Measurements from ENCODE around the gene FADS3.
A peak's percentile ranks its signal among the peaks of the same experiment; 100 is the strongest.

Gene FADS3

DNA sequence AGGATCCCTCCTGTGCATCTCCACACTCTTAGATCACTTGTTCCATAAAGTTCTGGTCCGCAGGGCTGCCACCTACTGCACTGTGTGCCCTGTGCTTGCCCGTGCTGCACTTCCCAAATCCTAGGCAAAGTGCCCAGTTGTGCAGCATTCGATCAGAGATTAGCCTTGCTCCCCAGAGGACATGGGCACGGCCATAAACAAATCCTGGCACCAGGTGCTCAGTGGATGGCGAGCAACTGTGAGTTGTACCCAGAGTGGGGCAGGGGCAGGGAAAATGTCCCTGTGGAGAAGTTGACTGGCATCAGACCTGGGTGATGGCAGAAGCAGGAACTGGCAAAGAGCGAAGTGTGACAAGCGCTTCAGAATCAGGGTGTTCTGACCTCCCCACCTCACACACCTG lies 58.6 kb downstream of the FADS3 start:
- H3K4me1 ChIP-seq (ENCODE audit: control insufficient read depth, insufficient read depth, low read length, poor library complexity, severe bottlenecking), result peaks cover 49% of the 10 kb centered on the region
- H3K27ac ChIP-seq (ENCODE audit: low read depth, low read length, severe bottlenecking), result peak overlapping the region; percentile 57
- H3K9me3 ChIP-seq (ENCODE audit: control insufficient read depth, low read length), result no peaks in the 10 kb centered on the region
- 87 to 88% methylated on average over 5 to 7 of the region's 7 CpGs for WGBS, 2 experiments (ENCODE audit: insufficient coverage in 2 of 2)
- H3K36me3 ChIP-seq (ENCODE audit: control insufficient read depth, insufficient read depth, low read length), result peaks cover 70% of the 10 kb centered on the region
- H3K4me3 ChIP-seq (ENCODE audit: extremely low read depth, insufficient read depth, low read length, poor library complexity, severe bottlenecking), result peak overlapping the region; percentile 5

DNA sequence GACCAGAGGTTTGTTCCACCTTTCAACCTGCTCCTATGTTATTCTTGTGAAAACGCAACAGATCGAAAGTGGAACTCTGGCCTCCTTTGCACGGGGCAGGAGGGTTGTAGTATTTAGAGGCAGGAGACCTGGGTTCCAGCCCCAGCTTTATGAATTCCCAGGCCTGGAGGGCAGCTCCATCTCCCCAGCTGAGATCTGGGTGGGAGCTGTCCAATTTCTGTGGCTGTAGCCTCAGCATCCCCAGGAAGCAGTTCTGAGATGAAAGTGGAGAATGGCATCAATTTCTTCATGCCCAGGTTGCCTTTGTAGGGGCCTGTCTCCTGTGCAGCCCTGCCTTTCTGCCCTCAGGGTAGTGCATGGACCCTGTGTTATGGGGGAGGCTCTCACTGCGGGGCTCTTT lies 59.1 kb downstream of the FADS3 start:
- Histone ChIP-seq H3K27ac (ENCODE audit: low read depth, low read length, severe bottlenecking) (peak overlapping the region; percentile 57), H3K4me3 (ENCODE audit: extremely low read depth, insufficient read depth, low read length, poor library complexity, severe bottlenecking) (peak overlapping the region; percentile 1), H3K9me3 (ENCODE audit: control insufficient read depth, low read length) (no peaks in the 10 kb centered on the region), H3K36me3 (ENCODE audit: control insufficient read depth, insufficient read depth, low read length) (peaks cover 65% of the 10 kb centered on the region), H3K4me1 (ENCODE audit: control insufficient read depth, insufficient read depth, low read length, poor library complexity, severe bottlenecking) (peaks cover 49% of the 10 kb centered on the region)
- WGBS, 2 experiments (ENCODE audit: insufficient coverage in 2 of 2), result 100% methylated on average over 1 to 4 of the region's 4 CpGs

- H3K9me3 ChIP-seq (ENCODE audit: control insufficient read depth, low read length), result no peaks in the 10 kb centered on the region
- peak overlapping the region; percentile 97 for H3K4me3 ChIP-seq (ENCODE audit: extremely low read depth, insufficient read depth, low read length, poor library complexity, severe bottlenecking)
- H3K4me1 ChIP-seq (ENCODE audit: control insufficient read depth, insufficient read depth, low read length, poor library complexity, severe bottlenecking), result peaks cover 56% of the 10 kb centered on the region
- WGBS, 2 experiments (ENCODE audit: insufficient coverage in 2 of 2), result 66 to 68% methylated on average over 3 to 4 of the region's 8 CpGs
- peak overlapping the region; percentile 36 for H3K27ac ChIP-seq (ENCODE audit: low read depth, low read length, severe bottlenecking)
- peaks cover 56% of the 10 kb centered on the region for H3K36me3 ChIP-seq (ENCODE audit: control insufficient read depth, insufficient read depth, low read length)
Observed at GRCh38 chr11:61830237-61831105, 60.9 kb downstream of the FADS3 start.

- Histone ChIP-seq H3K36me3 (ENCODE audit: control insufficient read depth, insufficient read depth, low read length) (peaks cover 56% of the 10 kb centered on the region), H3K9me3 (ENCODE audit: control insufficient read depth, low read length) (no peaks in the 10 kb centered on the region), H3K4me3 (ENCODE audit: extremely low read depth, insufficient read depth, low read length, poor library complexity, severe bottlenecking) (peak overlapping the region; percentile 97), H3K27ac (ENCODE audit: low read depth, low read length, severe bottlenecking) (peak overlapping the region; percentile 92), H3K4me1 (ENCODE audit: control insufficient read depth, insufficient read depth, low read length, poor library complexity, severe bottlenecking) (peaks cover 50% of the 10 kb centered on the region)
- WGBS, 2 experiments (ENCODE audit: insufficient coverage in 2 of 2), result no CpG with 5 or more reads among the region's 4 CpGs
Observed at GRCh38 chr11:61829806-61830205, 61.5 kb downstream of the FADS3 start.

GRCh38 chr11:61828629-61829407 lies 62.5 kb downstream of the FADS3 start:
- Histone ChIP-seq H3K9me3 (ENCODE audit: control insufficient read depth, low read length) (no peaks in the 10 kb centered on the region), H3K27ac (ENCODE audit: low read depth, low read length, severe bottlenecking) (peak overlapping the region; percentile 92), H3K4me1 (ENCODE audit: control insufficient read depth, insufficient read depth, low read length, poor library complexity, severe bottlenecking) (peaks cover 42% of the 10 kb centered on the region), H3K4me3 (ENCODE audit: extremely low read depth, insufficient read depth, low read length, poor library complexity, severe bottlenecking) (peak overlapping the region; percentile 97), H3K36me3 (ENCODE audit: control insufficient read depth, insufficient read depth, low read length) (peaks cover 52% of the 10 kb centered on the region)
- 1% methylated on average over 28 to 47 of the region's 55 CpGs for WGBS, 2 experiments (ENCODE audit: insufficient coverage in 2 of 2)

GRCh38 chr11:61828379-61828628 lies 63.0 kb downstream of the FADS3 start:
- peaks cover 50% of the 10 kb centered on the region for H3K36me3 ChIP-seq (ENCODE audit: control insufficient read depth, insufficient read depth, low read length)
- H3K4me1 ChIP-seq (ENCODE audit: control insufficient read depth, insufficient read depth, low read length, poor library complexity, severe bottlenecking), result peaks cover 37% of the 10 kb centered on the region
- 0% methylated on average over 15 to 16 of the region's 16 CpGs for WGBS, 2 experiments (ENCODE audit: insufficient coverage in 2 of 2)
- H3K9me3 ChIP-seq (ENCODE audit: control insufficient read depth, low read length), result no peaks in the 10 kb centered on the region
- peak overlapping the region; percentile 97 for H3K4me3 ChIP-seq (ENCODE audit: extremely low read depth, insufficient read depth, low read length, poor library complexity, severe bottlenecking)
- H3K27ac ChIP-seq (ENCODE audit: low read depth, low read length, severe bottlenecking), result peak overlapping the region; percentile 92

- Histone ChIP-seq H3K4me3 (ENCODE audit: extremely low read depth, insufficient read depth, low read length, poor library complexity, severe bottlenecking) (peak within 1 kb of the TSS; percentile 97), H3K9me3 (ENCODE audit: control insufficient read depth, low read length) (no peaks in the 10 kb centered on the region), H3K36me3 (ENCODE audit: control insufficient read depth, insufficient read depth, low read length) (peaks cover 50% of the 10 kb centered on the region), H3K4me1 (ENCODE audit: control insufficient read depth, insufficient read depth, low read length, poor library complexity, severe bottlenecking) (peaks cover 32% of the 10 kb centered on the region), H3K27ac (ENCODE audit: low read depth, low read length, severe bottlenecking) (peak within 1 kb of the TSS; percentile 92)
- WGBS, 2 experiments (ENCODE audit: insufficient coverage in 2 of 2), result 0 to 1% methylated on average over 55 to 56 of the region's 83 CpGs
Observed at GRCh38 chr11:61827571-61828378, 63.6 kb downstream of the FADS3 start, which contains the start of gene FADS2. Gene FADS2 (plus strand): TSS chr11:61828300. CDS start chr11:61828391, 91 bp downstream.

- peaks cover 26% of the 10 kb centered on the region for H3K4me1 ChIP-seq (ENCODE audit: control insufficient read depth, insufficient read depth, low read length, poor library complexity, severe bottlenecking)
- peak overlapping the region; percentile 92 for H3K27ac ChIP-seq (ENCODE audit: low read depth, low read length, severe bottlenecking)
- H3K36me3 ChIP-seq (ENCODE audit: control insufficient read depth, insufficient read depth, low read length), result peaks cover 48% of the 10 kb centered on the region
- WGBS, 2 experiments (ENCODE audit: insufficient coverage in 2 of 2), result 10 to 11% methylated on average over 9 to 17 of the region's 23 CpGs
- H3K9me3 ChIP-seq (ENCODE audit: control insufficient read depth, low read length), result no peaks in the 10 kb centered on the region
- H3K4me3 ChIP-seq (ENCODE audit: extremely low read depth, insufficient read depth, low read length, poor library complexity, severe bottlenecking), result peak overlapping the region; percentile 97
Observed at GRCh38 chr11:61826930-61827570, 64.3 kb downstream of the FADS3 start.

All from mesodermal cell (in vitro differentiated cells).